HFF-Myc (cell line): ENCODE data around the gene MYADML2.

ENCODE experiments used
- DNase-seq: peaks from one replicate; pipeline ENCODE4 v3.0.0-alpha.2; 2011; ENCODE audit warnings: low read depth; ENCODE audit errors: extremely low read depth
- H3K4me3 ChIP-seq: replicated peaks from 2 replicates; pipeline ENCODE4 v1.5.1; 2011; ENCODE audit warnings: low read depth, mild to moderate bottlenecking, control low read depth, low read length
- TF ChIP-seq, protein P1 (sequence below): IDR thresholded peaks from 2 replicates; pipeline ENCODE4 v1.5.1; 2012; ENCODE audit warnings: mild to moderate bottlenecking, low read depth, low read length, control low read depth; ENCODE audit errors: missing control alignments

The MYADML2 gene

DNA sequence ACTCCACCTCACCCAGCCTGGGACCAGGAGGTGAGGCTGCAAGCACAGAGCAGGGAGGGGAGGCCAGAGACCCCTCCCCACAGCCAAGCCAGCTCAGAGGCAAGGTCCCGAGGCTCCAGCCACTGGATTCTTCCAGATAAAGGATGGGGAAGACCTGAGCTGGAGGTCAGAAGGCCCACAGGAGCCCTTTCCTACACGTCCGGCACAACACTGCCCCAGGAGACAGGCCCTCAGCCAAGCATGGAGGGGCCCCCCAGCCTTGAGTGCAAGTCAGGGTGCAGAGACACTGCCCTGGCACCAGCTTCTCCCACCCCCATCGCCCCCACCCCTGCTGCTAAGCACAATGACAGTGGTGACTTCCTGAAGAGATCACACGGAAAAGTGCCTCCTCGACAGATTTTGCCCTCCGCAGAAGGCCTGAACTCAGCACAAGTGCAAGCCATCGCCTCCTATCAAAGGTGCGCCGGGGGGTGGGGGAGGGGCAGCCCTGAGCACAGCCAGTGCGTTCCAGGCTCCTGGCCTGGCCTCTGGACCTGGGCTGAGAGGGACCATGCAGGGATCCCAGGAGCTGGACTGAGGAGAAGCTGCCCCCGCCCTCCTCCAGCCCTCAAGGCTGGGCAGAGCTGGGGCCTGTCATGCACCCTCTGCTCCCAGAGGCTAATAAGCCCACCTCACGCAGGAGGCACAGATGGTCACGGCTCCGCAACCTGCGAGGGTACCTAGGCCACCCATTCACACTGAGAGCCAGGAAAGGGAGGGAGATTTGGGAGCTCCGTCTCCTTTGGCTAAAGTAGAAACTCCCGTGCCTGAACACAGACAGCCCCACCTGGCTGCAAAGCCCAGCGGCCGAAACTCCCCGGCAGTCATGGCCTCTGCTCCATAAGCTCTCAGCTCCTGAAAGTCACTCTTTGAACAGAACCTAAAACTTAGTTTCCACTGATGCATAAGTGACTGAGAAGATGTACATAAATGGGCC is 22.2 kb downstream of the MYADML2 start:
- TF ChIP-seq, protein P1, sequence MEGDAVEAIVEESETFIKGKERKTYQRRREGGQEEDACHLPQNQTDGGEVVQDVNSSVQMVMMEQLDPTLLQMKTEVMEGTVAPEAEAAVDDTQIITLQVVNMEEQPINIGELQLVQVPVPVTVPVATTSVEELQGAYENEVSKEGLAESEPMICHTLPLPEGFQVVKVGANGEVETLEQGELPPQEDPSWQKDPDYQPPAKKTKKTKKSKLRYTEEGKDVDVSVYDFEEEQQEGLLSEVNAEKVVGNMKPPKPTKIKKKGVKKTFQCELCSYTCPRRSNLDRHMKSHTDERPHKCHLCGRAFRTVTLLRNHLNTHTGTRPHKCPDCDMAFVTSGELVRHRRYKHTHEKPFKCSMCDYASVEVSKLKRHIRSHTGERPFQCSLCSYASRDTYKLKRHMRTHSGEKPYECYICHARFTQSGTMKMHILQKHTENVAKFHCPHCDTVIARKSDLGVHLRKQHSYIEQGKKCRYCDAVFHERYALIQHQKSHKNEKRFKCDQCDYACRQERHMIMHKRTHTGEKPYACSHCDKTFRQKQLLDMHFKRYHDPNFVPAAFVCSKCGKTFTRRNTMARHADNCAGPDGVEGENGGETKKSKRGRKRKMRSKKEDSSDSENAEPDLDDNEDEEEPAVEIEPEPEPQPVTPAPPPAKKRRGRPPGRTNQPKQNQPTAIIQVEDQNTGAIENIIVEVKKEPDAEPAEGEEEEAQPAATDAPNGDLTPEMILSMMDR, result no peak
- DNase-seq, result no peak
- H3K4me3 ChIP-seq, result no peak overlapping the region

DNA sequence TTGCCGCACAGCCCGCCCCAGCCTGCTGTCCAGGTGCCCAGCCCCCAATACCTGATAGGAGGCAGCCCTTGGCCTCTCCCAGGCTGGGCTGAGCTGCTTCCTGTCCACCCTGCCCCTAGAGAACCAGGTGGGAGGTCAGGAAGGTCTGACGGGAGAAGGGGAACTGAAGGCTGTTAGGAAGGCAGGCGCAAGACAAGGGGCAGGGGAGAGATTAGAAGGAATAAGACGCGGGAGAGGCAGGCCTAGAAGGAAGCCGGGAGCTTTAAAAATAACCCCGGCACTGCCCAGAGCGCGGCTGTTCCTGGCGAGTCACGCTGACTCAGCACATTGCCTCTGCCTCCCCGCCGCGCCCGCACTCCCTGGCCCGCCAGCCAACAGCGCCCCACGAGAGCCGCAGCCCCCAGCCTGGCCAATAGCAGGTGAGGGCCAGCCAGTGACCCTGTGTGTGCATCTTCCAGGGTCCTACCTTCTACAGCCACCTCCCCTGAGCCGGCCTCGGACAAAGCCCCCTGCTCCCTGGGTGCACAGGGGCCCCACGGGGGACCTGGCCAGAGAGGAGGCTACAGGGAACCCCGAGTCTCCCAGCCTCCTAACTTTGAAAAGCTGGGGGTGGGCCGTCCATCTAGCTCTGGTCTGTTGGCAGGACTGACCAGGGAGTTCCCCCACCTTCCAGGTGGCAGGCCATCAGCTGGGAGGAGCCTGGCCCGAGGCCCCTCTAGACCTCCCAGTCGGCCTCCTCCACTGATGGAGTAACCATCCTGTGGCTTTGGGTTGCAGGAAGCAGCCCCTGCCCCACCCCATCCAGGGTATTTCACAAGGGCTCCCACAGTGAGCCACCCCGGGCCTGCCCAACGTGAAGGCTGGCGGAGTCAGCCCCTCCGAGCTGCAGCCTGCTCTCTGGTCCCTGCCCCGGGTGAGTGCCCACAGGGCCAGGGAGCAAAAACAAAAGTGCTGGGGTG is 23.5 kb downstream of the MYADML2 start:
- DNase-seq, result no peak
- H3K4me3 ChIP-seq, result peak overlapping the region; percentile 33
- TF ChIP-seq, protein P1, result no peak

DNA sequence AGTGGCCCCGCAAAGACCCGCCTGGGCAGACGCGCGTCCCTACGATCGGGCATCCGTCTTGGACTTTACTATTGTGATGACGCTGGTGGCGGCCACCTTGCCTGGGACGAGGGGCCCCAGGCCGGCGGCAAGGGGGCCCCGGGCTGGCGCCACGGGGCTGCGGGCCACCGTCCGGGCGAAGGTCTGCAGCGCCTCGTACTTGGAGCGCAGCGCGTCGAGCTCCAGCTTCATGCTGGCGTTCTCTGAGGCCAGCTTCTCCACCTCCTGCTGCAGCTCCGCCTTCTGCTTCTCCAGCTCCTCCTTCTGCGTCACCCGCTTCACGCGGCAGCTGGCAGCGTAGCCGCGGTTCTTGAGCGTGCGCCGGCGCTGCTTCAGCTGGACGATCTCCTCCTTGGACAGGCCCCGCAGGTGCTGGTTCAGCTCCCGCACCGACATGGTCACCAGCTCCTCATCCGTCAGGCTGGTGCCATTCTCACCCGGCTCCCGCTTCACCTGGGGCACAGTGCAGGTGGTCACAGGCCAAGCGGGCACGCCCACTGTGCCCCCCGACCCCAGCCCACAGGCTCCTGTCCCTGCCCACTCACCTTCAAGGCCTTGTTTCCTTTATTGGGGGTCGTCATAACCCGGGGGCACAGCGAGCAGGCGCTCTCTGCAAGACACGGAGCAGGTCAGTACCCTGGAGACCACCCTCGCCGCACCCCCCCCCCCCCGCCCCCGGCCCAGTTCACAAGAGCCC is 24.3 kb downstream of the MYADML2 start:
- DNase-seq, result no peak
- no peak overlapping the region; the same call in 1 of the 2 replicates for H3K4me3 ChIP-seq
- TF ChIP-seq, protein P1, result no peak

DNA sequence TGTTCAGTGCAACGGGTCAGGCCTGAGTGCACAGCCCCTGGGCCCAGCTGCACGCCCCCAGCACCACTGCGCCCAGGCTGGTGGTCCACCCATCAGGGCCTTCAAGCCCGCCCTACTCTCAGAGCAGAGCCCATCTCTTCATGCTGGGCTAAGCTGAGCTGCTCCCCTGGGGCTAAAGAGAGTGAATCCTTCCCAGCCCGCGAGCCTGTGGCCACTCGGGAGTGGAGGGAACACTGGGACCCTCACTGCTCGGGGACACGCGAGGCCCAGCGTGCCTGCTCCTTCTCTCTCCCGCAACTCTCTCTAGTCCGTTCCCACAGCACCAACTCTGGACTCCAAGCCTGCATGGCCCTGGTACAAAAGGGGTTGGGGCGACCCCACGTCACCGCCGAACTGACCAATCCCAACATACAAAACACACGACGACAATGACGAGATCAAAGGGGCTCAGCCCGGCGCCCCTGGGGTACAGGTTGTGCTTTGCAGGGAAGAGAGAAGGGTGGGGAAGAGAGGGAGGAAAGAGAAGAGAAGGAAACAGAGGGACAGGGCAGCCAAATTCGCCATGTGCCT is 25.0 kb downstream of the MYADML2 start:
- no peak for DNase-seq
- no peak overlapping the region for H3K4me3 ChIP-seq
- TF ChIP-seq, protein P1, result no peak

DNA sequence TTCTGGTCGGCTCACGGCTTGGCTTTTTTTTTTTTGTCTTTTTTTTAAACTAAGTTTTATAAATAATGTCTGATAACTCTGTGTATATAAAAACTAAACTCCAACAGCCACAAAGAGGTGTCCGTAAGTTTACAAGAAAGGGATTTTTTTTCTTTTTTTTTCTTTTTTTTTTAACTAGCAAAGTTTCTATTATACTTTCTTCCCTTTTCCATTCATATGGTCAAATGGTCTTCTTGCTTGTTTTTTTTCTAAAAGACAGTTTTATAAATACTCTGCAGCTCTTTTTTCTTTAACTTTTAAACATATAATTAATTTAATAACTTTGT is 25.5 kb downstream of the MYADML2 start:
- TF ChIP-seq, protein P1, result no peak
- H3K4me3 ChIP-seq, result no peak overlapping the region
- DNase-seq, result no peak
